HFF-Myc (cell line): ENCODE results near the gene NBAS.

ENCODE experiments used
- DNase-seq: peaks from one replicate; pipeline ENCODE4 v3.0.0-alpha.2; 2011; ENCODE audit warnings: low read depth; ENCODE audit errors: extremely low read depth
- H3K4me3 ChIP-seq: replicated peaks from 2 replicates; pipeline ENCODE4 v1.5.1; 2011; ENCODE audit warnings: low read depth, mild to moderate bottlenecking, control low read depth, low read length
- CTCF ChIP-seq: IDR thresholded peaks from 2 replicates; pipeline ENCODE4 v1.5.1; 2012; ENCODE audit warnings: mild to moderate bottlenecking, low read depth, low read length, control low read depth; ENCODE audit errors: missing control alignments

Gene NBAS

DNA sequence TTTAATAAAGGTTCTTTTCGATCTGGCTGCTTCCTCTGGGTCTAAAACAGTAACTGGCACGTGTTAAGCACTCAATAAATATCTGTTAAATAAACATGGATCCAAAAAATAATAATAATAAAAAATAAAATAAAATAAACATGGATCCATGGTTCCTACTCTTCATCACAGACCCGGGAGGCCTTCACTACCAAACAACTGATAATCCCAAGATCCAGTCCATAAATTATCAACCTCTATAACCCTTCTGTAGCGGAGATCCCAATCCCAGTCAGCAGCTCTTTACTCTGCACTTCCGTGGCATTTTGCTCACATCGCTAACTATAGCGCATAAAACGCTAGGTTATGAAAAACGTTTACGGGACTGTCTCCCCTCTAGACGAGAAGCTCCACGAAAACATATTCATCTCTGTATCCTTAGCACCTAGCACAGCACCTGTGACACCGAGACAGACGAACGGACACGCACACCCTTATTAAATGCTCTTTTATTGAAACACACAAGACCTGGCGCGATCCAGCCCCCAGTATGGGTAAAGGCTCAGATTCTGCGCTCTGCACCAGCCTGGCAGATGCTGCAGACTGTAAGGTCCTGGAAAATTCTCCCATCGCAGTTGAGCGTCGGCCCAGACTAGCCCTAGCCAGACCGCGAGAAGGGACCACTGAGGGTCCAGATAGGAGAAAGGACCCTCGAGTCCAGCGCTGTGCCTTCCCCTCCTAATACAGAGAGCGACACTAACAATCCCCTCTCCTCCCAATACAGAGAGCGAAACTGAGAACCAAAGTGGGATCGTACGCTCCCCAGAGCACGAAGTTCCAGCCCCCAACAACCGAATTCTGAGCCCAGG lies 770 bp downstream of the NBAS start:
- peak overlapping the region; percentile 74 for H3K4me3 ChIP-seq
- TF ChIP-seq CTCF, result no peak
- no peak for DNase-seq

GRCh38 chr2:15559379-15560139 lies 1.6 kb downstream of the NBAS start:
- no peak for DNase-seq
- peak overlapping the region; percentile 74 for H3K4me3 ChIP-seq
- TF ChIP-seq CTCF, result no peak

DNA sequence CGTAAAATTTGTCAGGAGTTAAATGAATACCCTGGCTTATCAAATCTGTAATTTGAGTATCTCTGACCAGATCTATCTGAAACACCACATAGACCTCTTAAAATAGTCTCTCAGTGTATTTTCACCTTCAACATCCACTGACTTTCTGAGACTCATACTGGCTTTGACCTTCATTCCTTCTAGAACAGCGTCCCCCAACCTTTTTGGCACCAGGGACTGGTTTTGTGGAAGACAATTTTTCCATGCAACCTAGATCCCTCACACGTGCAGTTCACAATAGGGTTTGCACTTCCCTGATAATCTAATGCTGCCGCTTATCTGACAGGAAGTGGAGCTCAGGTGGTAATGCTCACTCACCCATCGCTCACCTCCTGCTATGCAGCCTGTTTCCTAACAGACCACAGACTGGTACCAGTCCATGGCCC lies 3.2 kb downstream of the NBAS start:
- no peak for DNase-seq
- no peak overlapping the region for H3K4me3 ChIP-seq

DNA sequence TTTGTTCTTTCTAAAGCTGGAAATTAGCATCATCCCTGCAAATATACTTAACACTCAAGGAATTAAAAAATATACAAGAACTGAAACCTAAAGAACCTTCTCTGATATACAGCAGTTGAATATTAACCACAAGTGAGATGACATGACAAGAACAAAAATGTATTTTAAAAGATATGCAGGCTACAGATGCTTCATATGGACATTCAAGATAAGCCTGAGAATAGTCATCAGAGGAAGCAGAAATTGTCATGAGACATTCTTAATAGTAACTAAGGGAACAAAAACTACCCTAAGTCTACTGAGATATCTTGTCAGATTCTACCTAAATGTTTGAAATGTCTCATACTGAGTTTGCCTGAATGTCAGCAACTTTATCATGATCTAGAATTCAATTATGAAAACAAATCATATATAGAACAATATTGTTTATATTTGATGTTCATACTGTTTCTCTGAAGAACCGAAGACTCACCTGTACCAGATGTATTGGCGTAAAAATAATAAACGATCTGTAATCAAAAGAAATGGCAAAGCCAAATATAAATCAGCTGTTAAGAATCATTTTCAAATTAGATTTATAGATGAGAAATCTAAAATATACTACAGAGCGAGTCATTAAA lies 4.7 kb downstream of the NBAS start:
- no peak for DNase-seq
- no peak overlapping the region for H3K4me3 ChIP-seq

More for the DNA sequence above, 3.2 kb downstream of the NBAS start:
- TF ChIP-seq CTCF, result no peak

DNA sequence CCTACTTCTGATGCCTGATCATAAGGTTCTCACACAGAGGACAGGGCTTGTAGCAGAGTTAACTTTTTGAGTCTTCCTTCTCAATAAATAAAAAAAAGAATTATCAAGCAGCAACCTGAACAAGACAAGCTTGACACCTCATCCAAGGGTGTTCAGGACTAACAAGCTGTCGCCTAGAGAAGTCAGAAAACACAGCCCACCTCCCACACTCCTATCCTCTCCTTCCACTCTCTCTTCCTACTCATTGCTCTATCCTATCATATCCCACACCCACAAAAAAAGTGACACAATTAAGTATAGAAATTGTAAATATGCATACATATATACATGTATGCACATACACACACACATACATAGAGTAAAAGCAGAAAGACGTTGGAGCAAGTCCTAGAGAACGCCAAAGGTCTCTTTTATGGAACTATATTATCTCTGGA lies 5.4 kb downstream of the NBAS start:
- H3K4me3 ChIP-seq, result no peak overlapping the region
- no peak for DNase-seq
- TF ChIP-seq CTCF, result no peak

More for the DNA sequence above, 4.7 kb downstream of the NBAS start:
- TF ChIP-seq CTCF, result no peak

GRCh38 chr2:15554525-15555218 lies 6.5 kb downstream of the NBAS start:
- no peak overlapping the region for H3K4me3 ChIP-seq

More at GRCh38 chr2:15554525-15555218, 6.5 kb downstream of the NBAS start:
- DNase-seq, result no peak
- no peak for TF ChIP-seq CTCF
